Measurements from ENCODE around the gene MICAL3. TPM values are rescaled to one million over a fixed set of nuclear protein-coding genes. Genes with fewer than 3 reads are reported as not detected.

Gene MICAL3
- total and polyA plus RNA-seq, 9 of the 15 experiments (the other 6 are each of a cell fraction or from before 2014, with no cell fraction given), result 0.53 to 32.1 (median 12.3) TPM

- no peak overlapping the region; a peak in 1 of 4 replicates for H3K9ac ChIP-seq (ENCODE audit: insufficient read depth in 1 of 2, low read depth in 2 of 2, low read length in 2 of 2)
- no peaks in the 10 kb centered on the region for H3K27me3 ChIP-seq (ENCODE audit: control insufficient read depth in 2 of 2, insufficient read depth in 2 of 2, low read length in 2 of 2)
- WGBS (ENCODE audit: insufficient coverage, low coverage, missing lambda C conversion rate), result 89% methylated on average over 25 of the region's 40 CpGs
- no peaks in the 10 kb centered on the region; the same call in 1 of the 2 replicates for H4K20me1 ChIP-seq (replicated peaks; ENCODE audit: control insufficient read depth, insufficient read depth, low read length)
- ATAC-seq (no peak), DNase-seq (ENCODE audit: extremely low read depth in 1 of 4, low spot score in 3 of 4) (peak in 2 of 4 experiments; percentile 51 to 54), FAIRE-seq (no peak)
- no peak overlapping the region for H3K27ac ChIP-seq (ENCODE audit: extremely low read depth, low read depth, low read length)
- H3K36me3 ChIP-seq (ENCODE audit: control insufficient read depth, insufficient read depth, low read length), result peaks cover 9% of the 10 kb centered on the region; the same call in 1 of the 3 replicates
- H3K4me2 ChIP-seq (ENCODE audit: insufficient read depth, low read length), result no peak overlapping the region
- BruUV-seq (replicated peaks), result no TSS peak
- peaks cover 9% of the 10 kb centered on the region for H3K9me1 ChIP-seq (ENCODE audit: control insufficient read depth, insufficient read depth, low read length)
- intact Hi-C loops (cut with micrococcal nuclease), result loop anchor here (10.0 kb wide), 1 partner anchor 86 kb away; no protein-coding TSS in a partner anchor
- no peak overlapping the region for H3K4me3 ChIP-seq
- in situ Hi-C loops (cut with MboI), result no loop called here
- peaks cover 23% of the 10 kb centered on the region for H3K79me2 ChIP-seq (ENCODE audit: control insufficient read depth, insufficient read depth, low read length)
- ChIA-PET POLR2A (no interaction called here), CTCF (ENCODE audit: low intra/inter-chr PET ratio) (no interaction called here)
- peaks cover 0 to 23% of the 10 kb centered on the region in 2 experiments; a peak in 2 of 5 replicates for H3K4me1 ChIP-seq (replicated peaks in 1 of 2; ENCODE audit: control insufficient read depth in 2 of 2, insufficient read depth in 2 of 2, low read length in 2 of 2)
- H2AFZ ChIP-seq (ENCODE audit: low read depth, low read length), result no peak overlapping the region
- H3K9me3 ChIP-seq (replicated peaks; ENCODE audit: control insufficient read depth, insufficient read depth, low read depth, low read length), result no peaks in the 10 kb centered on the region
- TF ChIP-seq SFPQ (IDR thresholded peaks at IDR 0.05; ENCODE audit: low read depth, low read length) (no peak), RREB1 (CRISPR knock-in tag; IDR thresholded peaks at IDR 0.05) (no peak), ZNF121 (CRISPR knock-in tag; conservative IDR thresholded peaks at IDR 0.05) (no peak), SREBF2 (CRISPR knock-in tag; IDR thresholded peaks at IDR 0.05) (no peak), TARDBP (IDR thresholded peaks at IDR 0.05) (no peak), GTF2B (IDR thresholded peaks at IDR 0.05; ENCODE audit: extremely low read depth, insufficient read length) (no peak), RAD21 (CRISPR knock-in tag; conservative IDR thresholded peaks at IDR 0.05 in 1 of 2, IDR thresholded peaks at IDR 0.05 in 1 of 2) (no peak)
- TF ChIP-seq, protein P1, sequence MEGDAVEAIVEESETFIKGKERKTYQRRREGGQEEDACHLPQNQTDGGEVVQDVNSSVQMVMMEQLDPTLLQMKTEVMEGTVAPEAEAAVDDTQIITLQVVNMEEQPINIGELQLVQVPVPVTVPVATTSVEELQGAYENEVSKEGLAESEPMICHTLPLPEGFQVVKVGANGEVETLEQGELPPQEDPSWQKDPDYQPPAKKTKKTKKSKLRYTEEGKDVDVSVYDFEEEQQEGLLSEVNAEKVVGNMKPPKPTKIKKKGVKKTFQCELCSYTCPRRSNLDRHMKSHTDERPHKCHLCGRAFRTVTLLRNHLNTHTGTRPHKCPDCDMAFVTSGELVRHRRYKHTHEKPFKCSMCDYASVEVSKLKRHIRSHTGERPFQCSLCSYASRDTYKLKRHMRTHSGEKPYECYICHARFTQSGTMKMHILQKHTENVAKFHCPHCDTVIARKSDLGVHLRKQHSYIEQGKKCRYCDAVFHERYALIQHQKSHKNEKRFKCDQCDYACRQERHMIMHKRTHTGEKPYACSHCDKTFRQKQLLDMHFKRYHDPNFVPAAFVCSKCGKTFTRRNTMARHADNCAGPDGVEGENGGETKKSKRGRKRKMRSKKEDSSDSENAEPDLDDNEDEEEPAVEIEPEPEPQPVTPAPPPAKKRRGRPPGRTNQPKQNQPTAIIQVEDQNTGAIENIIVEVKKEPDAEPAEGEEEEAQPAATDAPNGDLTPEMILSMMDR (IDR thresholded peaks at IDR 0.05 in 2 of 3, conservative IDR thresholded peaks at IDR 0.05 in 1 of 3; ENCODE audit: insufficient read depth in 2 of 3, low read depth in 1 of 3, low read length in 3 of 3), result peak in 1 of 3 experiments; percentile 44; a peak in 3 of 6 replicates
These were observed 275.6 kb downstream of the MICAL3 start for GRCh38 chr22:17748555-17749353.

All from K562 (cell line).